HG02970 (cell line): ENCODE data around the gene CBY1.
A peak's percentile ranks its signal among the peaks of the same experiment; 100 is the strongest.

Source experiments
- ATAC-seq: cut with Tn5 transposase; IDR thresholded peaks from one replicate; pipeline ENCODE4 v1.9.1; 2021; ENCODE audit warnings: mild to moderate bottlenecking, moderate library complexity, moderate number of reproducible peaks; ENCODE audit not compliant: unreplicated experiment, low FRiP score

Gene CBY1

DNA sequence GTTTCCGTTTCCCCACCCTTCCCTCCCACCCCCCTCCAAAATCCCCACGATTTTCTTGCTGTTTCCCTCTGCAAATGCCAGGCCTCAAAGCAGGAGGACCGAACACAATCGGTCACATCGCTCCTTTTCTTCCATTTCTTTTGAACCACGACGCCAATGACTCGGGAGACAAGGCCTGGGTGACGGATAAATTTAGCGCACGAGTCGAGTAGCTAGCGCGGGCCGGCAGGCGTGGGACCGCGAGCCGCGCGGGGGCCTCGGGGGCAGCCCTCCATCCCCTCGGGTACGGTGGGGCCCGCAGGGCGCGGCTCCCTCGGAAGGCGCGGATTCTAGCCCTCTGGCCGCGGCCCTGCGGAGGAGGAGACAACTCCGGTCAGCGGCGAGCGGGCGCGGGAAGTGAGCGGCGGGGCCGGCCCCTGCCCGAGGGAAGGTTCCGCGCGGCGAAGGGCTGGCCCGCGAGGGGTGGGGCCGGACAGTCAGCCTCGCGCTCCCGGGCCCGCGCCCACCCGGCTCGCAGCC, 43.9 kb downstream of the CBY1 start:
- ATAC-seq: no peak

DNA sequence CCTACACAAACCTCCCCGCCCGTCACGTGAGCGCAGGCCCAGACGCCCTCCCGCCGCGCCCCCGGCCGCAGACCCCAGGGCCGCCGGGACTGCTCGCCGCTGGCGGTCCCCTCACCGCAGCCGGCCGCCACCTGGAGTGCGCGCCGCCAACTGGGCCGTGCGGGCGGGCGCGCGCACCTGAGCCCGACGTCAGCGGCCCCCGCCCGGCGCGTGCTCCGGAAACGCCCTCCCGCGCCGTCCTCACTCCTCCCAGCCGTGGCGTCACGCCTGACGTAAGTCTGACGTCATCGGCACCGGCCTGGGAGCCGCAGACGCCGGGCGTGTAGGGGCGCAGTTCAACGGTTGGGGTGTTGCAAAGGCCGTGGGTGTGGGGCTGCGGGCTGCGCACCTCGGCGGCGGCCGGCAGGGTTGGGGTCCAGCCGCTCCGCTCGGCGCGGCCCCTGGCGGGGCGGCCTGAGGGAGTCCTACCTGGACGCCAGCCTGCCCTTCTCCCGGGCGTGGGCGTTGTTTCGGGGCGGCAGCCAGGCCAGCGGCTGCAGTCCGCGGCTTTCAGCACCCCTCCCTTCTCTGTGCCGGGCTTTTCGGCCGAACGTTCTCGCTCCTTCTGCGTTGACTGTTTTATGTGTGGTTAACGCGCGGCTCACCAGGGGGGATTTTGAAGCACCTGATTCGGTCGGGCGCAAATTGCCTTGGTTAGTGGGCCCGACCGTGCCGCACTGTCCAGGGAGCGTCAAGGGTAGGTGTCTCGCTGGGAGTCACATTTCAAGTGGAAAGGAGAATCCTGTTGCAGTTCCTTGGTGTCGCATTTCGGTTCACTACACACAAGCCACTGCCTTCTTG, 44.6 kb downstream of the CBY1 start, which contains the start of gene JOSD1:
JOSD1 (minus strand) TSS at position 155 of the 840 bp plus-strand sequence. CDS start 956 bp downstream, outside the sequence.
- ATAC-seq: peak; percentile 47

DNA sequence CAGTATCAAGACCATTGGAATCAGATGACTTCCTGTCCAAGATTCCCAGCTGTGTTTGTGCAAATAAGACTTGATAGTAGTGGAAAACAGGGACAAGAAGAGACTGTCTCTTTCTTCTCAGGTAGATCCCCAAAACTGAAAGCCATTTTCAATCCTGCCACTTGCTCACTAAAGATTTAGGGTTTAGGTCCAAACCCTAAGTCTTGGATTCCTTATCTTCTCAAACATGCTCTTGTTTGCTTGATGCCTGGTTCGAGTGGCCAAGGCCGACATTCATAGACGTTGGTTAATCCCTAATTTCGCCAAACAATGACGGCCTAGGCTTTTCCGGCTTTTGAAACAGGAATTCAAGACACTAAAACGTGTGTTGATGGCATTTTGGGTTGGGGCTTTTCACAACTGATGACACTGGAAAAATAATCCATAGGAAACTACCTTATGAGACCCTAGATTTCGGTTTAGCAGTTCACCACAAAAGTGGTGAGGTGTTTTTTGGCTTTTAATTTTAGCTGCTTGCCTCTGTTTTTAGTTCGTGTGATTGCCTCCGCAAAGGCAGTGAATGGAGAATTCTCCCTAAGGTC, 48.3 kb downstream of the CBY1 start:
- ATAC-seq: no peak

DNA sequence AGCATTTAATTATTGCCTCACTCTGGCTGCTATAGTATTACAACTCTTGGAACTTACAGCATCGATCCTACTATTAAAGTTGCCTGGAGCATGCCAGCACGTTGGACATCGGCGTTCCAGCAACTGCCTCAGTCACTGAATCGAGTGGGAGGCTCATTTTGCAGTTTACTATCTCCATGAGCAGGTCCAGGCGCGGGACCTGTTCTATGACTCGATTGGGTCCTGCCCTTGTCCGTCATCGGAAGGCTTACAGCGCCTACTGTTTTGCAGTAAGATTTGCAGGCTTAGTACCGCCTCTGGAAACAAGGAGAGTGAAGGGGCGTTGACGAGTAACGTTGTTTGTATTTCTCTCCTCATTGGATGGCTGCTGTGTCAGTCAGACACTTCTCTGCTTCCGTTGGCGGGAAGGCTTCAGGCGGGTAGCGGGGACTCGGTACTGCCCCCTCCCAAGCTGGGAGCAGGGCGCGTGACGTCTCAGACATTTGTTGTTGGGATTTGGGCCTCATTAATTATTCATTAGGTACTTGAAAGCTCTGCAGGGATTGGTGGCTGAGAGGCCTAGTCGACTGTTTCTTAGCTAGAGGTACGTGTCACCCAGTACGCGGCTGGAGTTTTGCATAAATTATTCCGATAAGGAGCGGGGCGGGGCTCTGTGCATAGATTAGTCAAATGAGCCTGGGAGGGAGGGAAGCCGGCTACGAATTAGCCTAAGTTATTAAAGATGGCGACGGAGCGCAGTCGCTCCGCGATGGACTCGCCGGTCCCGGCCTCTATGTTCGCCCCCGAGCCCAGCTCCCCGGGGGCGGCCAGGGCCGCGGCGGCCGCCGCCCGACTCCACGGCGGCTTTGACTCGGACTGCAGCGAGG, 49.0 kb downstream of the CBY1 start, which contains the start of gene GTPBP1:
GTPBP1 (plus strand) TSS at position 710 of the 866 bp plus-strand sequence; CDS start at position 722, 12 bp downstream.
- ATAC-seq: peak; percentile 66

DNA sequence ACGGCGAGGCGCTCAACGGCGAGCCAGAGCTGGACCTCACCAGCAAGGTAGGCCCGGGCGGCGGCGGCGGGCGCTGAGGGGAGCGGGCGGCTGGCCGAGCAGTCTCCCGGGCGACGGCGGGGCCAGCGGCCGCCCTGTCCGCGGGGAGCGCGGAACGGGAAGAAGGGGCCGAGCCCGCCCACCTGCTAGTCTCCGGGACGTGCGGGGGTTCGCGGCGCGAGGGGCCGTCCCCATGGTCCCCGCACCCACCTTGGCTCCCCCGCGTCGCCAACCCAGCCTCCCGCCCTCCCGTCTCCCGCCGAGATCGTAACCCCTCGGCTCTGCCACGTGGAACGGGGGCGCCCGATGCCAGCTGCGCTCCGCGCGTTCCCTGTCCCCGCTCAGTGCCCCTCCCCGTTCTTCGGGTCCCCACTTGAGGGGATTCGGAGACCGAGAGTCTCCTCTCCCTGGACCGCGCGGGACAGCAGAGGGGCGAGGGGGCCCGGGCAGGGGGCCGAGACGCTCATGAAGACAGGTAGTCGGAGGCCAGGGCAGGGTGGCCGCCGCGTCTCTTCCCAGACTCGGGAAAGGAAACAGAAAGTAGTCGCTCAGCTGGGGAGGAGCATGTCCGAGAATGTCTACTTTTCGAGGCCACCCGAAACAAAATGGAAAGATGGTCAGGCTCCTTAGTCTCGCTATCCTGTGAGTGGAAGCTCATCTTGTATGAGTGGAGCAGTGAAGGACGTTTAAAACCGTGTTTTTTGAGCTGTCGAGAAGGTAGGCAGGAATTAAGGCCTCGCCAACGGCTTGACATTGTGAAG, 49.9 kb downstream of the CBY1 start:
- peak; percentile 9 for ATAC-seq

DNA sequence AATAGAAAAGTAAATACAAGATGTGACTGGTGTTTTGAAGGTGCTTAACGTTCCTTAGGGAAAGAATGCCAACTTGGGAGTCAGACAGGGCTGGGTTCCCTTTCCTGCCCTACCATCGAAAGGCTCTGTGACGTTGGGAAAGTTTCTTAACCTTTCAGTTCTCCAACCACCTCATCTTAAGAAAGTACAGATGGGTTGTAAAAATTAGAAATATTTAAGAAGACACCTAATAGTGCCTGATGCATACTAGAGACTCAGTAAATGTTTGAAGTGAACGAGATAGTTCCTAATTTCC, 50.4 kb downstream of the CBY1 start:
- no peak for ATAC-seq

DNA sequence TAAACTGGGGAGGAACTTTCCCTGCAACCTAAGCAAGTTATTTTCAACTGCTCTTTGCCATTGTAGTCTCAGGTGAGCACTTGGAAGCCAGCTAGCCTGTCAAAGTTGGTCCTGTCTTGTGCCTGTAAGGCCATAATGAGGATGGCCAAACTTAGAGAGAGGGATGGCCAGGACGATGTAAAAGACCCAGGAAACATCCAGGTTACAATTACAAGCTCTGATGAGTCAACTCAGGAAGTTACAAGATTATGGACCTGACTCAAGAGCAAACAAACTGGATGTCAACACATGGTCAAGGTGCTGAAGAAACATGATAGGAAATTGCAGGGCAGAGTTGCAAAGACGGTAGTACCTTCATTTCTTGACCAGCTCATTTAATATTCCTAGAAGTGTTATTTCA, 50.9 kb downstream of the CBY1 start:
- no peak for ATAC-seq

DNA sequence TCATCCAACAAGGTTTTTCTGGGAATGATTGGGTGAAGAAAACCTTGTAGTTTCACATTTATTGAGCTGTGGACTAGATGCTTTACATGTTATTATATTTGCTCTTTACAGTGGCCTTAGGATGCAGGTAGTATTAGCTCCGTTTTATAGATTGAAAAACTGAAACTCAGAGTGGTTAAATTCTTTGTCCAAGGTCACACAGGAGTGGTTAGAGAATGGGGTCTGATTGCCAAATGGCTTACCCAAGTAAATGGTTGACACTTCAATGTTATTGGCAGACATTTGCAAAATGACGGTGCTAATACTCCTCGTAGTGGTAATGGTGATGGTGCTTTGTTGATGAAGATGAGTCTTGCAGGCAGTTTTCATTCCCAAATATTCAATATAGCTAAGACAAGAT, 51.5 kb downstream of the CBY1 start:
- no peak for ATAC-seq

DNA sequence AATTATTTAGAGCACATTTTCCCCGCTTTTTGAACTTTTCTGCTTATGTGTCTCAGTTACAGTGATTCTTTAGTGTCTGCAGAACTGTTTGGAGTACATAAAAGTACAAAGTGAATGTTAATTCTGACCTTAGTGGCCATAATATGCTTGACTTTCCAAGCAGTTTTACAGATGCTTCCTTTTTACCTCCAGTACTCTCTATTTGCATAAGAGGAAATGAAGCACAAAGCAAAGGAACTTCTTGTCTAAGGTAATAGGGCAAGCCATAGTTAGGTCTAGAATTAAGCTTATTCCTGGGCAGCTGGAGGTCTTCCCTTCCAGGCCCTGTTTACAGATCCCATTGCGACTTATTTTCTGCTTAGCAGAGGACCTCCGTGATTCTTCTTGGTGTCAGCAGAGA, 52.9 kb downstream of the CBY1 start:
- no peak for ATAC-seq

DNA sequence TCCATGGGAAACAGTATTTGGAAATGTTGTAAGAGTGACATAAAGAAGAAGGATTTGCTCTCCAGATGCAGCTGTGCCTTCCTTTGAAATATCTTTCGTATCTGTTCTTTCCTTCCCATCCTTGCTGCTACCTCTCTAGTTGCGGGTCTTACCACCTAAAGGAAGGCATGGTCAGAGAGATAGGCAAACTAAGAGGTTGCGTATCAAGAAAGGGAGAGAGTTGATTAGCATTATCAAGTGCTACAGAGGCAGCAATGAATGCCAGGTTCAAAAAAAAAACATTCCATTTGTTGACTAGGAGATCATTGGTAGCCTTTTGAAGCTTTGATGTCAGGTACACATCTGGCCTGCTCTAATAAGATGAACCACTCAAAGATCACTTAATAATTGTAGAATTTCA, 53.9 kb downstream of the CBY1 start:
- no peak for ATAC-seq

DNA sequence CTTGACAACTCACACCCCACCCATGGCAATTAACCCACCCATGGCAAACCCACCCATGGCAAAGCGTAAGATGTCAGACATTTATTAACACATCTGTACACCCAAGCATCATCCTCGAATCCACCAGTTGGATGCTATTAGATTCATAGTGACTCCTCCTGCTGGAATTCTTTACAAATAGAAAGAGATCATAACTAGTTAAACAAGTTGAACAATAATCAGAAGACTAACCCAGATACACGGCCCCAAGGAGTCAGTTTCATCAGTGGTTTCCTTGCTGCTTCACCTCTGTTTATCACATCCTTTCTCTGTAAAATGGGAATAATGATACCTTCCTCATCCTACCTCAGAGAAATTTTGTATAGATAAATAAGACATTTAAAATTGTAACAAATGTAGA, 54.4 kb downstream of the CBY1 start:
- no peak for ATAC-seq

DNA sequence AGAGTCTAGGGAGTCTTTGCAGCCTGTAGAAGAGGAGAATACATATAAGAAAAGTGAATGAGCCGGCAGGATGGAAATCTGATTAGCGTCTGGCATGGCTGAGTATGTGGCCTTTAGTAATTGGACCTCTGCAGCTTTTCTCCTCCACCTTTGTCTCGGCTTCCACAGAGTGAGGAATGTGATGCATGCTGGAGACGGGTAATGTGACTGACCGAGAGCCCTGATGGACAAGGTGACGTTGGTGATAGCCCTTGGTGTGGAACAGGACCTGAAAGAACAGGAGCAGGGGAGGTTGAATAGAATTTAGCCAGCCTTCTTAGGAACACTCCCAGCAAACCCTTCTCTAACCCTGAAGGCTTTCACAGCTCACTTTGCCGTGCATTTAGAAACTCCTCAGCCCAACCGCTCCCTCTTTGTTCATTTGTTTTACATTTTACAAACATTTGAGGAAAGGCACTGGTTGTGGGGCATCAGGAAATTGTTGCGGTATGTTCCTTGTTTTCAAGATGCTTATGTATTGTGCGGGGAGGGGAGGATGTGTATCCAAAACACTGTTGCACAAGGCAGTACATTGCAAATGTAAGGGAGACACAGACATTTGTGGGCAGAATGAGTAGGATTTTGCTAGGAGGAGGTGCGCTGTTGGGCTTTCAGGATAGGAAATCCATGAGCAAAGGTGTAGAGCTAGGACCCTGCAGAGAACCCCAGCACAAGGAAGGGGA, 56.2 kb downstream of the CBY1 start:
- no peak for ATAC-seq

DNA sequence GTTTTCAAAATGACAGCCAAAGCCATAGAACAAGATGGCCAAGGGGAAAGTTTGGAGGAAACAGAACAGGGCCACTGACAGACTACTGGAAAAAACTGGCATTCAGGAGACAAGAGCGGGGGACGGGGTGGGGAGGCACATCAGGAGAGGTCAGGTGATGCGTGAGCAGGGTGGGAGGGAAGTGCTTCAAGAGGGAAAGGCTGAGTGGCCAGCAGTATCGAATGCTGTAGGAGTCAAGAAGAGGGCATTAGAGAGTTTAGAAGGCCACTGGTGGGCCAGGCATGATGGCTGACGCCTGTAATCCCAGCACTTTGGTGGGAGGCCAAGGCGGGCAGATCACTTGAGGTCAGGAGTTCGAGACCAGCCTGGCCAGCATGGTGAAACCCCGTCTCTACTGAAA, 57.5 kb downstream of the CBY1 start:
- ATAC-seq: no peak

DNA sequence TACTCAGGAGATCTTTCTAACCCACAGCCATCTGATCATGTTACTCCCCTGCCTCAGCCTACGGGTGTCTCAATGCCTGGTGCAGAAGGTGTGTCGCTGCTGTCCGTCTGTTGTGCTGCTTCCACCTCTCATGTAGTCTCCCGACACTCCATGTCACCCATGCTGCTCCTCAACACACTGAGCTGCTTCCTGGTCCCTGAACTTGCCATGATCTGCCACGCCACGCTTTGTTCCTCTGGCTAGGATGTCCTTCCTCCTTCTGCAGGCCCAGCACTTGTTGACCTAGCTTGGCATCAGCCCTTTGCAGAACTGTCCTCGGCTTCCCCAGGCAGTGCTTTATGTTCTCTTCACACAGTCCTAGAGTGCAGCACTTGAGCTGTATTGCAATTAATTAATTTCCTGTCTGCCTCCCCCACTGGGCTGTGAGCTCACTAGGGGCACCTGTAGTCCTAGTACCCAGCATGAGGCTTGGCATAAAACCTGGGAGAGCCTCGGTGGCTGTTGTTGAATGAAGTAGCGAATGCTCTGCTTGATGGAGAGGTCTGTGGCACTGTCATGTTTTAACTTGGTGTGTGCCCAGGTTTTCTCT, 58.8 kb downstream of the CBY1 start:
- ATAC-seq: no peak

DNA sequence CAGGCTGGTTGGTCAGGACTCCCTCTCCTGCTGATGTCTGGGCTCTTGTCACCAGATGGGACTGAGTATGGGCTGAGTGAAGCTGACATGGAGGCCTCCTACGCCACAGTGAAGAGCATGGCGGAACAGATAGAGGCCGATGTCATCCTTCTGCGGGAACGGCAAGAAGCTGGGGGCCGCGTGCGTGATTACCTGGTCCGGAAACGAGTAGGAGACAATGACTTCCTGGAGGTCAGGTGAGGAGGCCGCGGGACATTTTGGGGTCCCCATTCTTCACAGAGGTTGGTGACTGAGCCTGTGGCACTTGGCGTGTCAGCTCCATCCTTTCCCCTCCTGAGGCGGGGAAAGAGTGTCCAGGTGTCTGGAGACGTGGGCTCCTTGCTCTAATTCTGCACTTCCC, 59.4 kb downstream of the CBY1 start:
- no peak for ATAC-seq

DNA sequence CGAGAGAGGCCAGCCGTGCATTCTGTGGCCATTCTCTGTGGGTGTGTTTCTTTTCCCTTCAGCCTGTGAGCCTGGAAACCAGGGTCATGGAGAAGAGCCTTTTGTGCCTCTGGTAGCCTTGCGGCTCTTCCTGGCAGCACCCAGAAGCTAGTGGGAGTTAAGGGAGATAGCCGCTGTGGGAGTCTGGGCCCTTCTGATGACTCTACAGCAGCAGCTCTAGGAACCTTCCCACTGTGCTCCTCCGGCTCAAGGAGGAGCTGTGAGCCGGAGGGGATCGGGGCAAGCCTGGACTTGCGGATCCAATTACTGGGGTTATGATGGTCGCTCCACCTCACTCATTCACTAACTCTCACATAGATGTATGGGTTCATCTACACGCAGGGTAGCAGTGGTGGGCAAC, 59.8 kb downstream of the CBY1 start:
- no peak for ATAC-seq

DNA sequence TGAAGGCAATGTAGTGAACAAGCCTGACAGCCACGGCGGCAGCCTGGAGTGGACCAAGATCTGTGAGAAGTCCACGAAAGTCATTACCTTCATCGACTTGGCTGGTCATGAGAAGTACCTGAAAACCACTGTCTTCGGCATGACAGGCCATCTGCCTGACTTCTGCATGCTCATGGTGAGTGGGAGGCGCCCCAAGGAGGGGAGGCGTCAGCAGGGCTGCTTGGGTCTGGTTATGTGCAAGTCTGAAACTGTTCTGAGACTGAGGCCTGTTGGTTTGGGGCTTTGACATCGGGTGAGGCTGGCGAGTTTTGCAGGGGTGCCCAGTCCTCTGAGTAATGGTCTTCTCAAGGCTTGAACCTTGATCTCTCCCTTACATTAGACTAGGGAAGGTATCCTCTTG, 60.4 kb downstream of the CBY1 start:
- ATAC-seq: no peak

DNA sequence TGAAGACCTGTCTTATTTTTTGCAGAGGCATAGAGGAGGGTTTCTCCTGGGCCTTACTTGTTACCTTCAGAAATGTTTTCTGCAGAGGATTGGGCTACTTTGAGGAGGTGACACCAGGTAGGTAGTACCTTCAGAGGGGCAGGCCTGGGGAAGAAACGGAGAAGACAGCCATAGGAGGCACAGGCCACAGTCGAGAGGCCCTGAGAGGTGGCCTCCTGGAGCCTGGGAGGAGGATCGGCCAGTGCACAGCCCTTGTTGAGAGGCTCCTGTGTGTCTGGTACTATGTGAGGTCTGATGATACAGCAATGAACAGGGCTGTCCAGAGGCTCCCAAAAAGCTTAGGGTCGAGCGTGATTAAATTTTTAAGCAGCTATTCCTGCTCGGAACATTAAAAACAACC, 60.8 kb downstream of the CBY1 start:
- no peak for ATAC-seq

DNA sequence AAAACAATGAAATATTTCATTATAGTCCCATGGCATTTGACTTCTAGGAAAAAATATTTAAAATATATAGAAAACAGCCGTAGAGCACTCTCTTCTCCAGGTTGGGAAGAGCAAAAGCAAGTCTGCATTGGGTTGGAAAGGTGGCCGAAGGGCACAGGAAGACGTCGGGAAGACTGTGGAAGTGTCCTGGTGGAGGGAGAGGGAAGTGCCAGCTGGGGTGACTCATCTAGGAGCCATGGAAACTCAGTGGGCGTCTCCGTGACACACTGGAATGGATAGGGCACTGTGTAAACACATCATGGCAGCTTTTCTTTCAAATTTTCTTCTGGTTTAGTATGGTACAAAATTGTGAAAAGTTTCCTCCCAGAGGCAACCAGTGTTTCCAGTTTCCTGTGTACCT, 62.0 kb downstream of the CBY1 start:
- ATAC-seq: no peak
